Mucosa of gallbladder (tissue), 1 donor: Measurements from ENCODE around the gene CFHR5. TPM values are rescaled to one million over a fixed set of nuclear protein-coding genes. Genes with fewer than 3 reads are reported as not detected.
"Not testable (repeated sequence)": the region's sequence is repeated elsewhere in the genome, so short reads cannot be mapped to it uniquely, and the experiment has no call there.

Source experiments
- DNase-seq: peaks from one replicate; pipeline ENCODE4 v3.0.0-alpha.2; 2020; ENCODE audit warnings: low spot score
- total RNA-seq: library from RNA; stranded (reverse); gene quantifications from one replicate; pipeline ENCODE4 v1.2.1, GENCODE V29; 2021
- donor health status: DM: no; HTN: no; CAD: no.

Gene CFHR5
- not detected for total RNA-seq

GRCh38 chr1:196977278-196977677, at the start of gene CFHR5:
Gene CFHR5, plus strand, starts transcription at chr1:196977556. Its CDS starts 109 bp downstream, at chr1:196977665.
- DNase-seq: no peak

DNA sequence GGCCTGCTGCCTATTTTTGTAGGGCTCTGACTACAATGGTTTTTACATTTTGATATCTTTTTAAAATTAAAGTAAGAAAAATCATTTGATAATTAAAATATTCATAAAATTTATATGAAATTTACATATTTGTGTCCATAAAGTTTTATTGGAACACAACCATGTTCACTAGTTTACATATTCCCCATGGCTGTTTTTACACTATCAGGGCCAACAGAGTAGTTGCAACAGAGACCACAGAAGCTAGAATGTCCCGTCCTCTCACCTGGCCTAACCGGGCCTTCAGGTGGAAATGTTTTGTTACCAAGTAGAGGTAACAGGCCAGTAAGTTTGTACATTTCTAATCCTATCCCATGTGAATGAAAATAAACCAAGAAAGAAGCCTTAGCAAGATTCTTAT, 44.5 kb upstream of the CFHR5 start:
- not testable (repeated sequence) for DNase-seq

DNA sequence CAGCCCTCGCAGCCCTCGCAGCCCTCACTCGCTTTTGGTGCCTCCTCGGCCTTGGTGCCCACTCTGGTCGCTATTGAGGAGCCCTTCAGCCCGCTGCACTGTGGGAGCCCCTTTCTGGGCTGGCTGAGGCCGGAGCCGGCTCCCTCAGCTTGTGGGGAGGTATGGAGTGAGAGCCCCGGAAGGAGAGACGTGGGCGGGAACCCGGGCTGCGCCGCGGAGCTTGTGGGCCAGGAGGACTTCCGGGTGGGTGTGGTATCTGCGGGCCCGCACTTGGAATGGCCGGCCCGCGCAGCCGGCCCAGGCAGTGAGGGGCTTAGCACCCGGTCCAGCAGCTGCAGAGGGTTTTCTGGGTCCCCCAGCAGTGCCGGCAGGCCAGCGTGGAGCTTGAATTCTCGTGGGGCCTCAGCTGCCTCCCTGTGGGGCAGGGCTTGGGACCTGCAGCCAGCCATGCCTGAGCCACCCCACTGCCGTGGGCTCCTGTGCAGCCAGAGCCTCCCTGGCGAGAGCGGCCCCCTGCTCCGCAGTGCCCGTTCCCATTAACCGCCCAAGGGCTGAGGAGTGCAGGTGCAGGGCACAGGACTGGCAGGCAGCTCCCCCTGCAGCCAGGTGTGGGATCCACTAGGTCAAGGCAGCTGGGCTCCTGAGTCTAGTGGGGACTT, 43.7 kb upstream of the CFHR5 start:
- DNase-seq: no peak

- DNase-seq: not testable (repeated sequence)
Measured at GRCh38 chr1:196941474-196941873, 35.9 kb upstream of the CFHR5 start.

DNA sequence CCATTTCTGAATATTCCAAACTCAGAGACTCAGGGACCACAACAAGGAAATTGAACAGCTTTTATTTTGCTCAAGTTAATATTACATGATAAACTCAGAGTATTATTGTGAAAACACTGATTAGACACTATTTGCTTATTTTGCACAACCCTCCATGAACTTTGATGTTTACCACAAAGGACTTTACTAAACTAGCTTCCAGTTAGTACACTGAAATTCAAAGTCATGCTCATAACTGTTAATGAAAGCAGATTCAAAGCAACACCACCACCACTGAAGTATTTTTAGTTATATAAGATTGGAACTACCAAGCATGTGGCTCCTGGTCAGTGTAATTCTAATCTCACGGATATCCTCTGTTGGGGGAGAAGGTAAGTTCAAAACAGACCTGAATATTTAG, 33.8 kb upstream of the CFHR5 start, which contains the start of gene CFHR2:
Gene CFHR2 (plus strand): TSS at position 171 of the 400 bp plus-strand sequence. CDS start 143 bp downstream, at position 314.
- DNase-seq: not testable (repeated sequence)

- no peak for DNase-seq
Measured at GRCh38 chr1:196951711-196952394, 25.5 kb upstream of the CFHR5 start.

- DNase-seq: no peak
Measured at GRCh38 chr1:196954778-196955177, 22.6 kb upstream of the CFHR5 start.

GRCh38 chr1:196955926-196956325, 21.4 kb upstream of the CFHR5 start:
- DNase-seq: no peak

DNA sequence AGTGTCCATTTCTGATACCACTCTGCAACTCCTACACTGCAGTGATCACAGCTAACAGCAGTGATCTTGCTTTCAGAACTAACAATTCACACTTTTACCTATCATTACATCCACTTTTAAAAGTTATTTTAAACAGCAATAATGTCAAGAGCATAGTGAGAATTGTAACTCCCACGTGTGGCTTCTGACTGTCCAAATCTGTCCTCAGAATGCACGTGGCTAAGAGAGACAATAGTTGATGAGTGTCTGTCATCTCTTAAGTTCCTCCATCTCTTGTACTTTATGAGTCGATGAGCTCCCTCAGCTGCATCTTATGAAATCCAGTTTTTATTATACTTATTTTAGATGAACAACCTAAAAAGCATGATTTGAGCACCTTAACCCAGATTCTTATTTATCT, 16.5 kb upstream of the CFHR5 start:
- DNase-seq: no peak

GRCh38 chr1:196970182-196970581, 7.2 kb upstream of the CFHR5 start:
- DNase-seq: no peak

GRCh38 chr1:196976278-196976677, 1.1 kb upstream of the CFHR5 start:
- DNase-seq: no peak

GRCh38 chr1:196980859-196981258, 3.5 kb downstream of the CFHR5 start:
- DNase-seq: no peak

DNA sequence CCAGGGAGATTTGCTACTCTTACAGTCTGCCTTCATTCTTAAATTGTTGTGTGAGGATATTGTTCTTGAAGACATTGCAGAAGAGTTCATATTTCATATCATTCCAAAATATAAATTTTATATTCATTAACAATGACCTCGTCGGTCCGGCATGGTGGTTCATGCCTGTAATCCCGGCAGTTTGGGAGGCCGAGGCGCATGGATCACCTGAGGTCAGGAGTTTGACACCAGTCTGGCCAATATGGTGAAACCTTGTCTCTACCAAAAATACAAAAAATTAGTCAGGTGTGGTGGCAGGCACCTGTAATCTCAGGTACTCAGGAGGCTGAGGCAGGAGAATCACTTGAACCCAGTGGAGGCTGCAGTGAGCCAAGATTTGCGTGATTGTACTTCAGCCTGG, 4.9 kb downstream of the CFHR5 start:
- not testable (repeated sequence) for DNase-seq

- peak; percentile 80 for DNase-seq
Measured at GRCh38 chr1:196991919-196992651, 14.7 kb downstream of the CFHR5 start.

DNA sequence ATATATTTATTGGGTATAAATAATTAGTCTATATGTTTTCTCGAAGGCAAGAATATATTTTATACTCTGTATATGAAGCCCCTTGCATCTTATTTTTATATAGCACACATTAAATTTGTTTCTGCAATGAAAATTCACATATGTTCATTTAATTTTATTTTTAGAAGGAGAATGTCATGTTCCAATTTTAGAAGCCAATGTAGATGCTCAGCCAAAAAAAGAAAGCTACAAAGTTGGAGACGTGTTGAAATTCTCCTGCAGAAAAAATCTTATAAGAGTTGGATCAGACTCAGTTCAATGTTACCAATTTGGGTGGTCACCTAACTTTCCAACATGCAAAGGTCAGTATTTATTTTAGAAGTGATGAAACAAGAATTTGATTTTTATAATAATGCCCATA, 16.6 kb downstream of the CFHR5 start:
- DNase-seq: no peak

DNA sequence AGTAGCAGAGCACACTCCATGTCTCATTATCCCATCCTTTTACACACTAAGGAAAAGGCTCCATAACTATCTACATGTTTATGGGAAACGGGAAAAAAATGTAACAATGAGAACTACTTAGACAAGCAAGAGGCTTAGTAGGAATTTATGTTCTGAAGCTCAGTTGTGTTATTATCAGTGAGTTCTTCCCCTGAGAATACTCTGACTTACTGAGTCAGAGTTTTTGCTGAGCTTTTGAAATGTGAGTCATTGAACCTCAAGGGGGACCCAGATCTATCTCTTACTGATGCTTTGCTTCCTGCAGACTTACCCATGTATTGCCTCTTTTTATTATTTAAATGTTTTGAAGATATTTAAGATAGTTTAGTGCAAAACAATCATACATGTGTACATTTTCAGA, 20.1 kb downstream of the CFHR5 start:
- DNase-seq: no peak

DNA sequence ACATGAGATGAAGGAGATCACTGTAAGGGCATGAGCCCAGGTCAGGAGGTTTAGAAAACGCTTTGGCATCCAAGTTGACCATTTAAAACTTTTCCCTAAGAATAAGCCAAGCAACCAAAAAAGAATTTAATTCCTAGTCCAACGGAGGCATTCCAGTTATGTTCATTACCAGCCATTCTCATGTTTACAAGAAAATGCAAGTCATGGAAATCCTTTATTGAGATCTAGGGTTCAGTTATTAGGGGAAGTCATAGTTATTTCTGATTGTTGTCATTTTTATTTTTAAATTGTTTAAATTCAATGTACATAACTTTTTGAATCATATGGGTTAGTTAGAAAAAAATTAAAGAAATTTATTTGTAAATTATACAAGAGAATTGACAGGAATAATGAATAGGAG, 24.5 kb downstream of the CFHR5 start:
- no peak for DNase-seq

DNA sequence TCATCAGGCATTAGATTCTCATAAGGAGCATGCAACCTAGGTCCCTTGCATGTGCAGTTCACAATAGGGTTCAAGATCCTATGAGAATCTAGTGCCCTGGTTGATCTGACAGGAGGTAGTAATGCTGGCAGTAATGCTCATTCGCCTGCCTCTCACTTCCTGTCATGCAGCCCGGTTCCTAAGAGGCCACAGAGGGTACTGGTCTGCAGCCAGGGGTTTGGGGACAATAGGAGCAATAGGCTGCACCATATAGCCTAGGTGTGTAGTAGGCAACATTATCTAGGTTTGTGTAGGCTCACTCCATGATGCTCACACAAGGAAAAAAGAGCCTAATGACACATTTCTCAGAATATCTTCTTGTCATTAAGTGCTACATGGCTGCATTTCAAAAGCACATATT, 25.8 kb downstream of the CFHR5 start:
- DNase-seq: no peak

DNA sequence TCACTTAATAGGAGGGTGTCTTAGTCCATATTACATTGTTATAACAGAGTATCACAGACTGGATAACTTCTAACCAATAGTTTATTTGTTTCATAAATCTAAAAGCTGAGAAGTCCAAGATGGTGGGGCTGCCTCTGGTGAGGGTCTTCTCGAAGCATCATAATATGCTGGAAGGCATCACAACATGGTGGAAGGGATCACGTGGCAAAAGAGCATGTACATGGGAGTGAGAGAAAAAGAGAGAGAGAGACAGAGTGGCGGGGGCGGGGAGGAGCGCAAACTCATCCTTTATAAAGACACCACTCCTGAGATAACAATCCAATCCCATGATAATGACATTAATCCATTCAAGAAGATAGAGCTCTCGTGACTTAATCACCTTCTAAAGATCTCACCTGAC, 31.5 kb downstream of the CFHR5 start:
- DNase-seq: no peak

DNA sequence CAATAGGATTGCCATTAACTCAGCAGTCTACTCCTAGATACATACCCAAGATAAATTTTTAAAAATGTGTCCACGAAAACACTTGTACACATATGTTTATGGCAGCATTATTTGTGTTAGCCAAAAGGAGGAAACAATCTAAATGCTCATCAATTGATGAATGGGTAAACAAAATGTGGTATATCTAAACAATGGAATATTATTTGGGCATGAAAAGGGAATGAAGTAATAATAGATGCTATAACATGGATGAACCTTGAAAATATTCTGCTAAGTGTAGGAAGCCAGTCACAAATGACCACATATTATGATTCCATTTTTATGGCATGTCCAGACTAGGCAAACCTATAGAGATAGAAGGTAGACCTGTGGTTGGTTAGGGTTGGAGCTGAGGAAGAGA, 34.3 kb downstream of the CFHR5 start:
- DNase-seq: no peak

GRCh38 chr1:197013234-197013633, 35.9 kb downstream of the CFHR5 start:
- no peak for DNase-seq

- DNase-seq: no peak
Measured at GRCh38 chr1:197016751-197017150, 39.4 kb downstream of the CFHR5 start.
